ENCODE results near the gene ERG. TPM values are rescaled to one million over a fixed set of nuclear protein-coding genes. Genes with fewer than 3 reads are reported as not detected.

The ERG gene
- total RNA-seq, 1 experiment from 2014 or later = not detected

DNA sequence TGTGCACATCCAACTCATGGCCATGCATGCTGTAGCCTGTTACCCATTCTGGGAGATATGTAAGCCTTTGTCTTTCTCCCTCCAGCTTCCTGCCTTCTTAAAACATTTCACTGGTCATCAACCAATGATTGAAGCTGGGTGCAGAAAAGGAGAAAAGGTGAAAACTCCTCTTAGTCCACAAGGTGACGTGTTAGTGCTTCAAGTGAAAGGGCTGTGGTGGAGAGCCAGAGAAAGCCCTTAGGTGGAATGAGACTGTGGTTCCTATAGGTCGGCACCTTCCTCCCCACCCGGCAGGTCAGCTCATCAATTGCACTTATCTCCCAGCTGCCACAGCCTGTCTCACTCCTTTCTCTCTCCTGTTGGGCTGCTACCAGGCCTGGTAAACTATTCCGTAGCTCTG is 30.4 kb downstream of the ERG start:
- DNase-seq = no peak
- Mint-ChIP-seq H3K27me3 (ENCODE audit: unreplicated experiment) (peaks cover 47% of the 10 kb centered on the region), H3K27ac (ENCODE audit: unreplicated experiment) (no peak overlapping the region), H3K36me3 (ENCODE audit: insufficient read depth, unreplicated experiment) (no peaks in the 10 kb centered on the region), H3K4me1 (ENCODE audit: low read depth, unreplicated experiment) (peaks cover 8% of the 10 kb centered on the region), H3K9me3 (ENCODE audit: low read depth, unreplicated experiment) (no peaks in the 10 kb centered on the region), H3K4me3 (ENCODE audit: low read depth, unreplicated experiment) (no peak overlapping the region)
- intact Hi-C loops (cut with micrococcal nuclease; ENCODE audit: unreplicated experiment) = no loop called here
- BruUV-seq (replicated peaks) = no TSS peak
- TF ChIP-seq, protein P1, sequence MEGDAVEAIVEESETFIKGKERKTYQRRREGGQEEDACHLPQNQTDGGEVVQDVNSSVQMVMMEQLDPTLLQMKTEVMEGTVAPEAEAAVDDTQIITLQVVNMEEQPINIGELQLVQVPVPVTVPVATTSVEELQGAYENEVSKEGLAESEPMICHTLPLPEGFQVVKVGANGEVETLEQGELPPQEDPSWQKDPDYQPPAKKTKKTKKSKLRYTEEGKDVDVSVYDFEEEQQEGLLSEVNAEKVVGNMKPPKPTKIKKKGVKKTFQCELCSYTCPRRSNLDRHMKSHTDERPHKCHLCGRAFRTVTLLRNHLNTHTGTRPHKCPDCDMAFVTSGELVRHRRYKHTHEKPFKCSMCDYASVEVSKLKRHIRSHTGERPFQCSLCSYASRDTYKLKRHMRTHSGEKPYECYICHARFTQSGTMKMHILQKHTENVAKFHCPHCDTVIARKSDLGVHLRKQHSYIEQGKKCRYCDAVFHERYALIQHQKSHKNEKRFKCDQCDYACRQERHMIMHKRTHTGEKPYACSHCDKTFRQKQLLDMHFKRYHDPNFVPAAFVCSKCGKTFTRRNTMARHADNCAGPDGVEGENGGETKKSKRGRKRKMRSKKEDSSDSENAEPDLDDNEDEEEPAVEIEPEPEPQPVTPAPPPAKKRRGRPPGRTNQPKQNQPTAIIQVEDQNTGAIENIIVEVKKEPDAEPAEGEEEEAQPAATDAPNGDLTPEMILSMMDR (IDR thresholded peaks at IDR 0.05; ENCODE audit: unreplicated experiment) = no peak
- CTCF ChIA-PET = no interaction called here

DNA sequence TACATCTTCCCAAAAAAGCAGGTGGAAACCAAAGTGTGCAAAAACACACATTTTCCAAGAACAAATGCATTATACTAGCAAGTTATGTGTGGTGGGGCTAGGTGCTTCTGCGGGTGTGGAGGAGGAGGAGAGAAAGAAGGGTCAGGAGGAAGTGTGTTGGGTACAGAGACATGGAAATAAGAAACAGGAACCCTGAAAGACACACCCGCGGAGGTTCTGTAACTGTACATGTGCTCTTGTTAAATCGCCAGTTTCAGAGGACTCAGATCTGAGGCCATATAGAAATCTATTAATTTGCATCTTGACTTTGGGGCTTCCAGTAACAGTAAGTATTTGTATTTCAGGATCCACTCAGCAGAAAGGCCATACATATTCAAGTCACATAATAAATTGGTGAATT is 30.9 kb downstream of the ERG start:
- TF ChIP-seq, protein P1 (IDR thresholded peaks at IDR 0.05; ENCODE audit: unreplicated experiment) = no peak
- no TSS peak for BruUV-seq (replicated peaks)
- H3K36me3 Mint-ChIP-seq (ENCODE audit: insufficient read depth, unreplicated experiment) = no peaks in the 10 kb centered on the region
- H3K27me3 Mint-ChIP-seq (ENCODE audit: unreplicated experiment) = peaks cover 44% of the 10 kb centered on the region
- intact Hi-C loops (cut with micrococcal nuclease; ENCODE audit: unreplicated experiment) = no loop called here
- H3K4me3 Mint-ChIP-seq (ENCODE audit: low read depth, unreplicated experiment) = no peak overlapping the region
- H3K9me3 Mint-ChIP-seq (ENCODE audit: low read depth, unreplicated experiment) = no peaks in the 10 kb centered on the region
- H3K27ac Mint-ChIP-seq (ENCODE audit: unreplicated experiment) = no peak overlapping the region
- peaks cover 8% of the 10 kb centered on the region for H3K4me1 Mint-ChIP-seq (ENCODE audit: low read depth, unreplicated experiment)
- CTCF ChIA-PET = no interaction called here
- no peak for DNase-seq

DNA sequence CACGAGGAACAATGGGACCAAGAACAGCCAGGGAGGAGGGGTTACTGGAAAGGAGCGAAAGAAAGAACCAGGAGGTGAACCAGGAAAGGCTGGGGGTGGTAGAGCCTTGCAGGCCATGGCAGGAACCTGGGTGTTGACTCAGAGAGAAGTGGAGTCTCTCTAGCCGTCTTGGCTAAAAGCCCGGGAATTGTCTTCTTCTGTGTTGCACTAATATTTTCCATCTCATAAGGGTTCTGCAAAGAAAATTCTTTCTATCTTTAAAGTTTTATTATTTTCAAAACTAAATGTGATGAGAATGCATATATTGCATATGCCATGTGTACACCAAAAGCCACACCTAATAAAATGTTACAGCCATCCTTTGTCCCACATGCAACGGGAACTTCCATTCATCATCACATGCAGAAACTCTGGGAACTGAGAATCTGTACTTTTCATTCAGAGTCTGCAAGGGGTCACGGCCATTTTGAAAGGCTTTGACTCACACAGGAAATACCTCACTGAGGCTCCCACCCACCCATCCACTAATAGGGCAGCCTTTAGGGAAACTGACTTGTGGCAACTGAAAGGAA is 38.0 kb downstream of the ERG start:
- intact Hi-C loops (cut with micrococcal nuclease; ENCODE audit: unreplicated experiment) = no loop called here
- peaks cover 27% of the 10 kb centered on the region for H3K27me3 Mint-ChIP-seq (ENCODE audit: unreplicated experiment)
- TF ChIP-seq, protein P1 (IDR thresholded peaks at IDR 0.05; ENCODE audit: unreplicated experiment) = no peak
- H3K4me1 Mint-ChIP-seq (ENCODE audit: low read depth, unreplicated experiment) = no peaks in the 10 kb centered on the region
- no TSS peak for BruUV-seq (replicated peaks)
- H3K36me3 Mint-ChIP-seq (ENCODE audit: insufficient read depth, unreplicated experiment) = no peaks in the 10 kb centered on the region
- no peak overlapping the region for H3K4me3 Mint-ChIP-seq (ENCODE audit: low read depth, unreplicated experiment)
- no peak for DNase-seq
- CTCF ChIA-PET = no interaction called here
- no peaks in the 10 kb centered on the region for H3K9me3 Mint-ChIP-seq (ENCODE audit: low read depth, unreplicated experiment)
- H3K27ac Mint-ChIP-seq (ENCODE audit: unreplicated experiment) = no peak overlapping the region

DNA sequence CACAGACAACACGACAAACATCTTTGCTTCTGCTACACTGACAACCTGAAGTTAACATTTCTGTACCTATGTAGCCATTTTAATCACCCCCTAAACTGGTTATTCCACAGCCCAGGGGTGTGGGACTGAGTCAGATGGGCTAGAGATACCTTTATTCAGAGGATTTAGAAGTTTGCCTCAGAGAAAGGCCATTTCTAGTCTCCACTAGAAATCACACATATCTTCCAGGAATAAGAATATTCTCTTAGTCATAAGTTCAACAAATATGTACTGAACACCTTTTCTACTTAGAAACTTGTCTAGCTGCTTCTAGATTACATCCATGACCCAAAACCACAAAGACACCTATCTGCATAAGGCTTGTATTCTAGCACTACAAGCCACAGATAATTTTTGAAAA is 38.8 kb downstream of the ERG start:
- no peak for DNase-seq
- CTCF ChIA-PET = no interaction called here
- no TSS peak for BruUV-seq (replicated peaks)

More for the DNA sequence above, 38.8 kb downstream of the ERG start:
- Mint-ChIP-seq H3K27ac (ENCODE audit: unreplicated experiment) (no peak overlapping the region), H3K36me3 (ENCODE audit: insufficient read depth, unreplicated experiment) (no peaks in the 10 kb centered on the region), H3K27me3 (ENCODE audit: unreplicated experiment) (peaks cover 27% of the 10 kb centered on the region), H3K4me3 (ENCODE audit: low read depth, unreplicated experiment) (no peak overlapping the region), H3K4me1 (ENCODE audit: low read depth, unreplicated experiment) (no peaks in the 10 kb centered on the region), H3K9me3 (ENCODE audit: low read depth, unreplicated experiment) (no peaks in the 10 kb centered on the region)
- TF ChIP-seq, protein P1 (IDR thresholded peaks at IDR 0.05; ENCODE audit: unreplicated experiment) = no peak
- intact Hi-C loops (cut with micrococcal nuclease; ENCODE audit: unreplicated experiment) = no loop called here

Data from Calu3 (cell line).